ENCODE data around the gene MKI67. TPM values are rescaled to one million over a fixed set of nuclear protein-coding genes. Genes with fewer than 3 reads are reported as not detected.

The MKI67 gene
- total and polyA plus RNA-seq, 10 of the 15 experiments (the other 5 are each of a cell fraction or from before 2014, with no cell fraction given): 22.3 to 183 (median 82.9) TPM

DNA sequence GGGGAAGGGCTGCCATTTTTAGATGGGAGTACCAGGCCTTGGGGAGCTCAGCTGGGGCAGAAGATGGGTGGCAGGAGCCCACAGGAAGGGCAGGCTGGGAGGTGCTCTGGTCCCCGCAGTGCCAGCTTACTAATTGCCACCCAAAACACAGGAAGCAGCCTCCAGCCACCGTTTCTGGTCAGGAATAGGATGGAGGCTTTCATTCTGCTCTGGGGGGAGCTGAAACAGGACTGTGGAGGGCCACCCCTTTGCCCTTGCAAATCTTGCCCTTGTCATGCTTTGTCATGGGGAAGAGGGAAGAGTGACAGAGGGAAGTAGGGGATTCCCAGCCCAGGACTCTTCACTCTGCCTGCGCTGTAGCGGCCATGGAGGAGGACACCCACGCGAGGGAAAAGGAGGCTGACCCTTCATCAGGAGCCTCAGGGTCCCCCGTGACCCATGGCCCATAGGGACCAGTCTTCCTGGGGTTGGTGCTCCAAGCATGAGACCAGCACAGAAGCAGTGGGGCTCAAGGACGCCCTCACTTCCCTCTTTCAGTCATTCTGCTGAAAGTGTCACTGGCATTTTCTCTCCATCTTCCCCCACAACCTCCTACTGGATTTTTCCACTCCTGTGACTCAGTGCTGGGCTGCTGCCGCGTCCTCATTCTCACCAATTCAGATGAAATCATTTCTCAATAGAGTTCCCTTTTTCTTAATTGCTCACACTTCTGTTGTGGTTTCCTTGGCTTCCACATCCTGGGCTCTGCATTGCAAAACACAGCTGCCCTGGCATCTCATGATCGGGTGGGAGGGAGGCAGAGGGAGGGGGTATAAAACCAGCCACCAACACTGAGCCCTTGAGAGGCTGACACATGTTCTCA is 61.9 kb downstream of the MKI67 start (continued):
- TF ChIP-seq ZNF592 (IDR thresholded peaks at IDR 0.05) (no peak), RUNX3 (IDR thresholded peaks at IDR 0.05; ENCODE audit: low read length) (peak; percentile 94), ZSCAN29 (IDR thresholded peaks at IDR 0.05) (no peak), BCL11A (IDR thresholded peaks at IDR 0.05; ENCODE audit: low read depth, low read length) (peak; percentile 79), CUX1 (IDR thresholded peaks at IDR 0.05; ENCODE audit: insufficient replicate concordance, low read depth, low read length) (no peak), FOXK2 (IDR thresholded peaks at IDR 0.05) (no peak), EP300 (IDR thresholded peaks at IDR 0.05; ENCODE audit: borderline replicate concordance in 1 of 2, control insufficient read depth in 1 of 2, low read depth in 2 of 2, low read length in 2 of 2) (peak; percentile 49; a peak in 2 of 4 replicates), RB1 (IDR thresholded peaks at IDR 0.05; ENCODE audit: borderline replicate concordance) (no peak), MTA3 (IDR thresholded peaks at IDR 0.05; ENCODE audit: borderline replicate concordance, low read length) (0 out of 2 replicates have a peak, but pooled peaks have one; percentile 40), ZNF274 (IDR thresholded peaks at IDR 0.05; ENCODE audit: insufficient read depth, insufficient read length) (no peak), IRF3 (IDR thresholded peaks at IDR 0.05) (no peak), KDM1A (IDR thresholded peaks at IDR 0.05; ENCODE audit: borderline replicate concordance) (no peak), NRF1 (conservative IDR thresholded peaks at IDR 0.05; ENCODE audit: low read depth, low read length) (no peak), BACH1 (IDR thresholded peaks at IDR 0.05; ENCODE audit: borderline replicate concordance) (no peak), REST (IDR thresholded peaks at IDR 0.05; ENCODE audit: low read depth, low read length) (no peak)
